ENCODE data around the gene KRTAP3-1. TPM values are rescaled to one million over a fixed set of nuclear protein-coding genes. Genes with fewer than 3 reads are reported as not detected.

KRTAP3-1 gene
- total RNA-seq, 1 experiment from 2014 or later = not detected

- Histone ChIP-seq H2BK120ac (ENCODE audit: low read depth, low read length, poor library complexity, severe bottlenecking) (no peak within 1 kb of the TSS), H3K4me2 (ENCODE audit: insufficient read depth, insufficient read length, low read length) (no peak within 1 kb of the TSS), H3K27me3 (ENCODE audit: insufficient read depth, low read length) (no peaks in the 10 kb centered on the region), H3K4ac (ENCODE audit: low read depth, low read length) (no peak within 1 kb of the TSS), H3K27ac (ENCODE audit: insufficient read length, low read depth, low read length) (no peak within 1 kb of the TSS), H2BK12ac (ENCODE audit: insufficient read length, low read depth, low read length) (no peak within 1 kb of the TSS), H3K79me2 (ENCODE audit: insufficient read depth, low read length) (no peaks in the 10 kb centered on the region), H2BK20ac (ENCODE audit: low read depth, low read length, poor library complexity, severe bottlenecking) (no peak within 1 kb of the TSS), H3K4me1 (ENCODE audit: insufficient read depth, low read length) (no peaks in the 10 kb centered on the region), H3K9me3 (ENCODE audit: control insufficient read depth, low read depth, low read length) (no peaks in the 10 kb centered on the region), H3T11ph (ENCODE audit: low read length) (no peak within 1 kb of the TSS), H2BK15ac (ENCODE audit: low read depth, low read length) (no peak within 1 kb of the TSS), H3K23me2 (ENCODE audit: insufficient read length, low read depth, low read length, poor library complexity, severe bottlenecking) (no peaks in the 10 kb centered on the region), H3K23ac (ENCODE audit: insufficient read length, low read depth, low read length) (no peak within 1 kb of the TSS), H4K91ac (ENCODE audit: insufficient read length, low read depth, low read length) (no peak within 1 kb of the TSS), H4K5ac (ENCODE audit: insufficient read length, low read depth, low read length) (no peak within 1 kb of the TSS), H3K14ac (ENCODE audit: insufficient read depth, low read length) (no peak within 1 kb of the TSS), H2AFZ (ENCODE audit: low read length) (no peak within 1 kb of the TSS), H3K9ac (ENCODE audit: extremely low read depth, insufficient read length, low read length) (no peak within 1 kb of the TSS), H4K8ac (replicated peaks; ENCODE audit: insufficient read length, low read depth, low read length) (no peak within 1 kb of the TSS), H3K79me1 (ENCODE audit: insufficient read depth, low read depth, low read length, poor library complexity, severe bottlenecking) (no peaks in the 10 kb centered on the region), H3K18ac (ENCODE audit: insufficient read length, low read depth, low read length) (no peak within 1 kb of the TSS), H2BK5ac (ENCODE audit: insufficient read length, low read length) (no peak within 1 kb of the TSS), H2AK5ac (ENCODE audit: insufficient read length, low read length) (no peak within 1 kb of the TSS), H4K20me1 (ENCODE audit: control insufficient read depth, insufficient read depth, insufficient read length) (no peaks in the 10 kb centered on the region), H3K56ac (ENCODE audit: insufficient read length, low read depth, low read length) (no peak within 1 kb of the TSS)
- H3K36me3 Mint-ChIP-seq (ENCODE audit: insufficient read depth in 1 of 3, low read depth in 3 of 3) = no peaks in the 10 kb centered on the region
- H3K4me1 Mint-ChIP-seq = peaks cover 0 to 1% of the 10 kb centered on the region in 2 experiments; a peak in 1 of 4 replicates
- H3K27me3 Mint-ChIP-seq (ENCODE audit: low read depth) = peaks cover 3% of the 10 kb centered on the region; the same call in 1 of the 2 replicates
- no peak for DNase-seq
- no peak within 1 kb of the TSS; a peak in 1 of 5 replicates for H3K4me3 Mint-ChIP-seq
- H3K27ac Mint-ChIP-seq = no peak within 1 kb of the TSS
- TF ChIP-seq CTCF (conservative IDR thresholded peaks at IDR 0.05) = no peak
- H3K9me3 Mint-ChIP-seq = no peaks in the 10 kb centered on the region; a peak in 1 of 5 replicates
- WGBS (ENCODE audit: extremely low coverage, insufficient read length, low lambda C conversion rate) = no CpG with 5 or more reads among the region's 12 CpGs
These were observed 20.8 kb upstream of the KRTAP3-1 start, which contains the start of gene KRTAP1-4 for GRCh38 chr17:41029633-41030245. Gene KRTAP1-4 (minus strand): TSS chr17:41030195. CDS start chr17:41030078, 117 bp downstream.

Data from H9 (cell line).